Neuron (in vitro differentiated cells): ENCODE data around the gene TRIO.

Experiments
- H2AFZ ChIP-seq: one replicate; pipeline ENCODE4 v1.6.1; 2013; ENCODE audit warnings: low read depth, mild to moderate bottlenecking, inconsistent platforms, low read length, moderate library complexity
- H3K27me3 ChIP-seq: one replicate; pipeline ENCODE4 v1.6.1; 2013; ENCODE audit warnings: low read length; ENCODE audit not compliant: insufficient read depth
- H3K36me3 ChIP-seq: one replicate; pipeline ENCODE4 v1.6.1; 2013; ENCODE audit warnings: low read length; ENCODE audit not compliant: insufficient read depth
- H3K4me1 ChIP-seq: one replicate; pipeline ENCODE4 v1.6.1; 2013; ENCODE audit warnings: low read length; ENCODE audit not compliant: insufficient read depth
- H3K4me3 ChIP-seq: 2 replicates; pipeline ENCODE4 v1.5.1; 2013; ENCODE audit warnings: mild to moderate bottlenecking, low read length, moderate library complexity
- H3K9me3 ChIP-seq: one replicate; pipeline ENCODE4 v1.6.1; 2013; ENCODE audit warnings: low read length

Gene TRIO

GRCh38 chr5:14503017-14503680 lies 360.0 kb downstream of the TRIO start:
- Histone ChIP-seq H3K4me3 (no peak overlapping the region), H2AFZ (no peak overlapping the region), H3K27me3 (no peaks in the 10 kb centered on the region), H3K36me3 (peaks cover 73% of the 10 kb centered on the region), H3K9me3 (no peaks in the 10 kb centered on the region), H3K4me1 (no peaks in the 10 kb centered on the region)

DNA sequence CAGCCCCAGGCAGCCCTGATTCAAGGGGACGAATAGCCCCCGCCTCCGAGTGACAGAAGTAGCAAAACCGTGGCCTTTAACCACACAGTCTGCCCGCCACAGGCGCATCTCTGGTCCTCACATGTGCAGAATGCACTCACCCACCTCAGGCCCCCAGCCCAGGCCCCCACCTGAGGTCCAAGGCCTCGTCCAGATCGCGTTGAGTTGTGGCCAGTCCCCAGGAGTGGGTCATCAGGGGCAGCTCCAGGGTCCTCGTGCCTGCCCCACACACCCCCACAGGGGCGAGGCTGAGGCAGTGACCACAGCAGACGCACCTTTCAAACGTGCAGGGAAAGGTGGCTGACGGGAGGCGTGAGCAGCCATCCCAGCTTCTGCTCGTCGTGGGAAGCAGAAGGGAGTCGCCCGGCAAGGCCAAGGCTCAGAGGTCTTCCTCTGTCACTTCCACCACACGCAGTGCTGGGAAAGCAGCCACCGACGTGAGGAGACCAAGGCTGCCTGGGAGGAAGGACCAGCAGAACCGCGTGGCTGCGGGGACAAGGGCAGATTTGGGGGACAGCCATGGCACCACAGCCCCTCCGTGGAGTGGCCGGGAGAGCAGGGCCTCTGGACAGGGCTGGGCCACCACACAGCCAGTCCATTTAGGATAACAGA lies 360.7 kb downstream of the TRIO start:
- Histone ChIP-seq H3K27me3 (no peaks in the 10 kb centered on the region), H3K4me1 (no peaks in the 10 kb centered on the region), H3K36me3 (peaks cover 72% of the 10 kb centered on the region), H2AFZ (no peak overlapping the region), H3K9me3 (no peaks in the 10 kb centered on the region), H3K4me3 (no peak overlapping the region)

DNA sequence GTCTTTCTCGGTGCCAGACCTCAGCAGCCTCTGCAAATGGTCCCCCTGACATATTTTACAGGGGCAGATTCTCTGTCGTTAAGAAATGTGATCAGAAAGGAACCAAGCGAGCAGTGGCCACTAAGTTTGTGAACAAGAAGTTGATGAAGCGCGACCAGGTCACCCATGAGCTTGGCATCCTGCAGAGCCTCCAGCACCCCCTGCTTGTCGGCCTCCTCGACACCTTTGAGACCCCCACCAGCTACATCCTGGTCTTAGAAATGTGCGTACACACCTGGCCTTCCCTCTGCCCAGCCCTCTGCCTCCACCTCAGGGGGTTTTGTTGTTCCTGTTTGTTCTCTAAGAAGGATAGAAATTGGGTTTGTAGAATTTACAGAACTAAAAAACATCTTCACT lies 361.2 kb downstream of the TRIO start:
- no peaks in the 10 kb centered on the region for H3K9me3 ChIP-seq
- no peaks in the 10 kb centered on the region for H3K27me3 ChIP-seq
- peaks cover 67% of the 10 kb centered on the region for H3K36me3 ChIP-seq
- H3K4me1 ChIP-seq: no peaks in the 10 kb centered on the region
- H3K4me3 ChIP-seq: no peak overlapping the region
- H2AFZ ChIP-seq: no peak overlapping the region

DNA sequence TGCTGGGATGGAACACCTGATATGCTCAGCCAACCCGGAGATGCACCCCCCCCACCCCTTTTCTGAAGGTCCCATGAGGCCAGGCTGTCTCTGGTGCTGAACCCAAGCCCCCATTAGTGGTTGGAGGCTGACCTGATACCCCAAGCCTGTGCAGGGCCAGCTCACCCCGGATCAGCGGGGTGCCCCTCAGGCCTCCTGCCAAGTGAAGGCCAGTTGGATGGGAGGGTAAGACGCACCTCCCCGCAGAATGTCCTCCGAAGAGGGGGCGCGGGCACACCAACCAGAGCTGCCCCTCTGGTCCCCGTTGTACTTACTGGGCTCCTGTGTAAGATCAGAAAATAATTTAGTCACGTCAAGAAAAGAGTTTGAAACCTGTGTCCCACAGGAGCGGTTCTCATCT lies 361.7 kb downstream of the TRIO start:
- Histone ChIP-seq H3K4me1 (no peaks in the 10 kb centered on the region), H3K36me3 (peaks cover 66% of the 10 kb centered on the region)

GRCh38 chr5:14505310-14506139 lies 362.4 kb downstream of the TRIO start:
- Histone ChIP-seq H2AFZ (no peak overlapping the region), H3K27me3 (no peaks in the 10 kb centered on the region), H3K9me3 (no peaks in the 10 kb centered on the region), H3K4me3 (no peak overlapping the region), H3K4me1 (no peaks in the 10 kb centered on the region), H3K36me3 (peaks cover 63% of the 10 kb centered on the region)

More for the DNA sequence above, 361.7 kb downstream of the TRIO start:
- Histone ChIP-seq H3K27me3 (no peaks in the 10 kb centered on the region), H2AFZ (no peak overlapping the region), H3K4me3 (no peak overlapping the region), H3K9me3 (no peaks in the 10 kb centered on the region)

- no peaks in the 10 kb centered on the region for H3K9me3 ChIP-seq
- H2AFZ ChIP-seq: no peak overlapping the region
- H3K4me1 ChIP-seq: no peaks in the 10 kb centered on the region
- H3K27me3 ChIP-seq: no peaks in the 10 kb centered on the region
- no peak overlapping the region for H3K4me3 ChIP-seq
- H3K36me3 ChIP-seq: peaks cover 61% of the 10 kb centered on the region
Observed at GRCh38 chr5:14506140-14506538, 363.0 kb downstream of the TRIO start.

DNA sequence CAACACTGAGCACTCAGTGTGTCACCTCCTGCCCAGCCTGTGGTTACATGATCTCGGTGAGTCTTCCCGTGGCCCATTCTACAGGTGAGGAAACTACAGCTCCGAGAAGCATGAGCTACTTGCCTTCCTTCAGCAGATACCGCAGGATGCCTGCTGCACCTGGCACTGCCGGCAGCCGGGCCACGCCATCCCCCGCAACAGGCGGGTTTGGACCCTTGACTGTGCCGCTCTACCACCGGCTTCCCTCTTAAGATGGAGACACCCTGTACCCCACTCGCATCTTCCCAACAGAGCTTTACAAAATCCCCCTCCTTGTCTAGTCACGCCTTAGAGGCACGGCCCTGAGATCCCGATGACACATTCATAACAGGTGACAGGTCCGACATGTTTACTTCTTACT lies 363.5 kb downstream of the TRIO start:
- Histone ChIP-seq H3K36me3 (peaks cover 56% of the 10 kb centered on the region), H3K4me3 (no peak overlapping the region), H2AFZ (no peak overlapping the region), H3K27me3 (no peaks in the 10 kb centered on the region), H3K9me3 (no peaks in the 10 kb centered on the region), H3K4me1 (no peaks in the 10 kb centered on the region)

DNA sequence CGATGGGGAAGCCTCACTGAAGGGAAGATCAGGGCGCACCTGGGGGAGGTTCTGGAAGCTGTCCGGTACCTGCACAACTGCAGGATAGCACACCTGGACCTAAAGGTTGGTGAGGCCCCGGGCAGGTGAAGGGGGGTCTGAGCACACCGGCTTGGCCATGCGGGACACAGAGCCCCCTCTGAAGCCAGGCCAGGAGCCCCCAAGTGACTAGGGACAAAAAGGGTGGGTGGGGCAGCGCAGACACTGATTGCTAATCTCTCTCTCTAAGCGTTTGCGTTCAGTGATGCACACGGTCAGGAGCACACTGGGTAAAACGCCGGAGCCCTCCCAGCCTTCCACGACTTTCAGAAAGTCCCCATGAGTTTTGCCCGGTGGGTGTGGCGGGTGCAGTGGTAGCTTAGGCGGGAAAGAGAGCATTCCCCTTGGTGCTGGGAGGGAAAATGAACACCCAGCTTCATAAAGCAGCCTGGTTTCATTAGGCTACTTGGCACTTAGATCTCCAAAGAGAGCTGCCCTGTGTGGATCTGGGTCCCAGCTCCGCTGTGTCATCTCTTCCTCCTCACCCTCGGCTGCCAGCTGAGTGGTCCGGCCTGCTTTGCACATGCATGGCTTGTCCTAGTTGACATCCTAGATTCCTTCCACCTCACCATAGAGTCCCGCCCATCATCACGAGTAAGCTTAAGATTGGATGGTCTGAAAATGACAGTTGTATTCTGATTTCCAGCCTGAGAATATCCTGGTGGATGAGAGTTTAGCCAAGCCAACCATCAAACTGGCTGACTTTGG lies 364.2 kb downstream of the TRIO start:
- Histone ChIP-seq H2AFZ (no peak overlapping the region), H3K9me3 (no peaks in the 10 kb centered on the region), H3K4me3 (no peak overlapping the region), H3K36me3 (peaks cover 51% of the 10 kb centered on the region), H3K27me3 (no peaks in the 10 kb centered on the region), H3K4me1 (no peaks in the 10 kb centered on the region)

DNA sequence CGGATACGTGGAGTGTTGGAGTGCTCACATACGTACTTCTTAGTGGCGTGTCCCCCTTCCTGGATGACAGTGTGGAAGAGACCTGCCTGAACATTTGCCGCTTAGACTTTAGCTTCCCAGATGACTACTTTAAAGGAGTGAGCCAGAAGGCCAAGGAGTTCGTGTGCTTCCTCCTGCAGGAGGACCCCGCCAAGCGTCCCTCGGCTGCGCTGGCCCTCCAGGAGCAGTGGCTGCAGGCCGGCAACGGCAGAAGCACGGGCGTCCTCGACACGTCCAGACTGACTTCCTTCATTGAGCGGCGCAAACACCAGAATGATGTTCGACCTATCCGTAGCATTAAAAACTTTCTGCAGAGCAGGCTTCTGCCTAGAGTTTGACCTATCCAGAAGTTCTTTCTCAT lies 364.9 kb downstream of the TRIO start:
- Histone ChIP-seq H3K36me3 (peaks cover 44% of the 10 kb centered on the region), H3K27me3 (no peaks in the 10 kb centered on the region), H3K9me3 (no peaks in the 10 kb centered on the region), H3K4me3 (no peak overlapping the region), H2AFZ (no peak overlapping the region), H3K4me1 (no peaks in the 10 kb centered on the region)

GRCh38 chr5:14509556-14509955 lies 366.4 kb downstream of the TRIO start:
- peaks cover 30% of the 10 kb centered on the region for H3K36me3 ChIP-seq
- H3K4me3 ChIP-seq: no peak overlapping the region
- H3K9me3 ChIP-seq: no peaks in the 10 kb centered on the region
- H3K4me1 ChIP-seq: no peaks in the 10 kb centered on the region
- no peaks in the 10 kb centered on the region for H3K27me3 ChIP-seq
- no peak overlapping the region for H2AFZ ChIP-seq

DNA sequence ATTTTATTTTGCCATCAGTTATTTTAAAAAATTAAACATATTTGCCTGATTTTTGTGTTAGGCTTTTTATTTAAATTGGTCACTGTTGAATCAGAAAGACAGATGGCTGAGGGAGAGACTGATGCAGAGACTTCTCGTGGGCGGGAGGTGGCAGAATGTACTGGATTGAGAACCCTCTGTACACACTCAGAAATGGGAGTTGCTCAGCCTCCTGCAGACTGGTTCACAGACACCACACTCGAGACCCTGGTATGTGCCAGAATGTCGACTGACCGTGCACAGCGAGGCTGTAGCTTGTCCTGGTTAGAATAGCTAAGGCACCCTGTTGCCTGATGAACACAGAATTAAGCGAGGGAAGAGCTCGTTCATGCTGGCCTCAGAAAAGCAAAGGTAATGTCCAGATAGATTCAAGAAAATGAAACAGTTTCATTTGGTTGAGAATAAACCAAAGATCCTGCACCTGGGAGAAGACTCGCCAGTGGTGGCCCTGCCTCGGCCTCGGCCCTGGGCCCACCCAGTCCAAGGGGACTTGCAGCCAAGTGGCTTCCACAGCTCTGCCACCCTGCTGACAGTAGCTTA lies 367.1 kb downstream of the TRIO start:
- H3K9me3 ChIP-seq: no peaks in the 10 kb centered on the region
- no peaks in the 10 kb centered on the region for H3K4me1 ChIP-seq
- peaks cover 29% of the 10 kb centered on the region for H3K36me3 ChIP-seq
- no peak overlapping the region for H2AFZ ChIP-seq
- no peak overlapping the region for H3K4me3 ChIP-seq
- H3K27me3 ChIP-seq: no peaks in the 10 kb centered on the region

DNA sequence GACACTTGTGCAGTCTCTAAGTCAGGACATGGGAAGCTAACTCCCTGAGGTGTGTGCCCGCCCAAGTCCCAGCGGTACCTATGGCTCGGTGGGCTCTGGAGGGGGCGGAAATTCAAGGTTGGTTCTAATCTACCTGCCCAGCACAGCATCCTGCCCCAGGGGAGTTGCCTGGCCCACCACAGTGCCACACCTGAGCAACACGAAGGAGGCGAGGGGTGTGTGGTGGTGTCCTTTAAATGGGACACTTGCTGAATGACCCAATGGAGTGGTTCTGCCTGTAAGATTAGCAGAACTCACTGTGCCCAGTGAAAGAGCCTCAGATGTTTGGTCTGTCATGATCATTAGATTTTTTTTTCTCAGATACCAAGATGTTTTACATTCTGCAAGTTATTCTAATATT lies 367.7 kb downstream of the TRIO start:
- Histone ChIP-seq H3K27me3 (no peaks in the 10 kb centered on the region), H3K9me3 (no peaks in the 10 kb centered on the region), H3K4me3 (no peak overlapping the region), H3K4me1 (no peaks in the 10 kb centered on the region), H2AFZ (no peak overlapping the region), H3K36me3 (peaks cover 26% of the 10 kb centered on the region)
